ENCODE data around the gene MPP1.
A peak's percentile ranks its signal among the peaks of the same experiment; 100 is the strongest.

The MPP1 gene

DNA sequence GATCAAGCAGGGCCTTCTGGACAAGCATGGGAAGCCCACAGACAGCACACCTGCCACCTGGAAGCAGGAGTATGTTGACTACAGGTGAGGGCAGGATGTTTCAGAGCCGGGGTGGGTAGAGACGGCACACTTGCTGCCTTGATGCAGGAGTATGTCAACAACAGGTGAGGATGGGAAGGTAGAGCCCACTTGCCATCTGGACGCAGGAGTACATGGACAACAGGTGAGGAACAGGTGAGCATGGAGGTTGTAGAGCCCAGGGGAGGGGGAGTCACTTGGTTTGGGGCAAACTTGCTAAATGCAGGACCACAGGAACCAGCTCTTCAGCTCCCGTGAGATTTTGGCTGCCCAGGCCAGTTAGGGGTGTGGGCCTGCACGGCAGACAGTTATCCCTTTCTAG lies 30.7 kb downstream of the MPP1 start:
- H2BK12ac ChIP-seq (ENCODE audit: low read length): no peak overlapping the region
- WGBS, 2 donors (ENCODE audit: extremely low coverage in 2 of 2, insufficient read length in 2 of 2, insufficient replicate concordance in 1 of 2): no CpG with 5 or more reads among the region's 5 CpGs
- H2BK120ac ChIP-seq (ENCODE audit: low read depth, low read length): no peak overlapping the region
- no peak overlapping the region for H3K27ac ChIP-seq (replicated peaks; ENCODE audit: low read length)
- H3K9ac ChIP-seq (ENCODE audit: low read depth, low read length, poor library complexity): no peak overlapping the region
- H4K91ac ChIP-seq (ENCODE audit: low read depth, low read length, poor library complexity): no peak overlapping the region
- no peak overlapping the region for H2AFZ ChIP-seq (ENCODE audit: low read length)
- H3K27me3 ChIP-seq (ENCODE audit: control insufficient read depth in 3 of 3, insufficient read depth in 3 of 3, low read depth in 1 of 3, low read length in 3 of 3): no peaks in the 10 kb centered on the region
- no peak overlapping the region for H3K4me2 ChIP-seq (ENCODE audit: insufficient read depth, low read length, poor library complexity, severe bottlenecking)
- H4K8ac ChIP-seq (ENCODE audit: low read depth, low read length): no peak overlapping the region
- H3K4me3 ChIP-seq (ENCODE audit: low read length in 2 of 2): no peak overlapping the region
- H2AK5ac ChIP-seq (ENCODE audit: low read depth, low read length): no peak overlapping the region
- H3K14ac ChIP-seq (ENCODE audit: low read length): no peak overlapping the region
- H3K9me3 ChIP-seq (replicated peaks in 1 of 2; ENCODE audit: control insufficient read depth in 2 of 2, insufficient read depth in 1 of 2, low read depth in 1 of 2, low read length in 2 of 2): peaks cover 0 to 8% of the 10 kb centered on the region in 2 donors
- H3K4ac ChIP-seq (ENCODE audit: low read length): no peak overlapping the region
- no peak for DNase-seq (ENCODE audit: low spot score)
- no peak overlapping the region for H2BK15ac ChIP-seq (ENCODE audit: low read length)
- no peak overlapping the region for H2BK5ac ChIP-seq (ENCODE audit: low read length)
- no peaks in the 10 kb centered on the region for H3K4me1 ChIP-seq (ENCODE audit: control insufficient read depth in 2 of 2, insufficient read depth in 1 of 2, low read depth in 1 of 2, low read length in 2 of 2)
- peaks cover 30 to 76% of the 10 kb centered on the region in 2 donors for H3K36me3 ChIP-seq (replicated peaks in 1 of 2; ENCODE audit: control insufficient read depth in 2 of 2, insufficient read depth in 2 of 2, low read length in 2 of 2)
- H3K18ac ChIP-seq (ENCODE audit: low read length): no peak overlapping the region
- no peak overlapping the region for H3K23ac ChIP-seq (ENCODE audit: low read depth, low read length, poor library complexity)
- H3K79me1 ChIP-seq (ENCODE audit: low read depth, low read length): peaks cover 4% of the 10 kb centered on the region

DNA sequence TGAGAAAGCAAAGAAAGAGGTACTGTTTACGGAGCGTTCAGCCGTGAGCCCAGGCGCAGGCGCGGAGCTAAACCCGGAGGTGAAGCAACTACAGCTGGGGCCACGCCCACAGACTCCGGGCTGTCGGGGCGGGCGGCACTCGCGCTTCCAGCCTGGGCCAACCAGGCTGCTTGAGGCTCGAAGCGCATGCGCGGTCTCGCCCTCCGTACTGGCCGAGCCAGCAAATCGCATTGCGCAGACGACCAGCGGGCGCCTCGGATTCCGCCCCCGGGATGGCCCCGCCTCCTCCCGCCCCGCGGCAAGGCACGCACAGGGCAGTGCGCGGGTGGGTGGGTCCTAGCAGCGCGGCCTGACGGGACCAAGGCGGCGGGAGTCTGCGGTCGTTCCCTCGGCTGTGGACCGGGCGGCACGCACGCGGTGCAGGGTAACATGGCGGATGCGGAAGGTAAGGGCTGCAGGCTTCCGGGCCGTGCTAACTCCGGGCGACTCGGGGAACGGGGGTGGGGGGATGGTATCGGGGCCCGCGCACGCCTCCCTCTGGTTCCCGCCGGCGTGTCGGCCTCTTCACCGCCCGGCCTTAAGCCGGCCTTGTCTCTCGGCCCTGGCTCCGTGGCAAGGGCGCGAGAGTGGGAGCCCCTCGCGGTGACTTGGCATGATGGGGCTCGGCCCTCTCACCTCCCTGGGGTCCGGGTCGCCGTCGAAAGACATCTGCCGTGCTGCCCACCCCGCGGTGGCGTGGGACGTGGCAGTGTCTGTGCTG lies 42.6 kb downstream of the MPP1 start, which contains the start of gene DKC1:
TSS of gene DKC1 (plus strand) at position 328 of the 760 bp plus-strand sequence. CDS start at position 430, 102 bp downstream.
- Histone ChIP-seq H2BK12ac (ENCODE audit: low read length) (no peak within 1 kb of the TSS), H2BK5ac (ENCODE audit: low read length) (no peak within 1 kb of the TSS), H3K79me1 (ENCODE audit: low read depth, low read length) (no peaks in the 10 kb centered on the region), H3K23ac (ENCODE audit: low read depth, low read length, poor library complexity) (peak within 1 kb of the TSS; percentile 10), H3K14ac (ENCODE audit: low read length) (no peak within 1 kb of the TSS), H3K4ac (ENCODE audit: low read length) (no peak within 1 kb of the TSS), H2AFZ (ENCODE audit: low read length) (peak within 1 kb of the TSS; percentile 69), H3K4me2 (ENCODE audit: insufficient read depth, low read length, poor library complexity, severe bottlenecking) (peak within 1 kb of the TSS; percentile 52), H3K36me3 (replicated peaks in 1 of 2; ENCODE audit: control insufficient read depth in 2 of 2, insufficient read depth in 2 of 2, low read length in 2 of 2) (peaks cover 19 to 32% of the 10 kb centered on the region in 2 donors), H4K8ac (ENCODE audit: low read depth, low read length) (no peak within 1 kb of the TSS), H3K9ac (ENCODE audit: low read depth, low read length, poor library complexity) (peak within 1 kb of the TSS; percentile 84), H3K18ac (ENCODE audit: low read length) (peak within 1 kb of the TSS; percentile 80), H2AK5ac (ENCODE audit: low read depth, low read length) (no peak within 1 kb of the TSS), H2BK15ac (ENCODE audit: low read length) (no peak within 1 kb of the TSS), H3K9me3 (replicated peaks in 1 of 2; ENCODE audit: control insufficient read depth in 2 of 2, insufficient read depth in 1 of 2, low read depth in 1 of 2, low read length in 2 of 2) (no peaks in the 10 kb centered on the region), H2BK120ac (ENCODE audit: low read depth, low read length) (no peak within 1 kb of the TSS), H3K27me3 (ENCODE audit: control insufficient read depth in 3 of 3, insufficient read depth in 3 of 3, low read depth in 1 of 3, low read length in 3 of 3) (peaks cover 0 to 32% (median 0%) of the 10 kb centered on the region in 3 experiments), H3K27ac (replicated peaks; ENCODE audit: low read length) (peak within 1 kb of the TSS; percentile 65), H3K4me3 (ENCODE audit: low read length in 2 of 2) (peak within 1 kb of the TSS; percentile 62 to 96), H3K4me1 (ENCODE audit: control insufficient read depth in 2 of 2, insufficient read depth in 1 of 2, low read depth in 1 of 2, low read length in 2 of 2) (peaks cover 0 to 5% of the 10 kb centered on the region in 2 donors), H4K91ac (ENCODE audit: low read depth, low read length, poor library complexity) (no peak within 1 kb of the TSS)
- peak; percentile 91 for DNase-seq (ENCODE audit: low spot score)
- no CpG with 5 or more reads among the region's 84 CpGs for WGBS, 2 donors (ENCODE audit: extremely low coverage in 2 of 2, insufficient read length in 2 of 2, insufficient replicate concordance in 1 of 2)

DNA sequence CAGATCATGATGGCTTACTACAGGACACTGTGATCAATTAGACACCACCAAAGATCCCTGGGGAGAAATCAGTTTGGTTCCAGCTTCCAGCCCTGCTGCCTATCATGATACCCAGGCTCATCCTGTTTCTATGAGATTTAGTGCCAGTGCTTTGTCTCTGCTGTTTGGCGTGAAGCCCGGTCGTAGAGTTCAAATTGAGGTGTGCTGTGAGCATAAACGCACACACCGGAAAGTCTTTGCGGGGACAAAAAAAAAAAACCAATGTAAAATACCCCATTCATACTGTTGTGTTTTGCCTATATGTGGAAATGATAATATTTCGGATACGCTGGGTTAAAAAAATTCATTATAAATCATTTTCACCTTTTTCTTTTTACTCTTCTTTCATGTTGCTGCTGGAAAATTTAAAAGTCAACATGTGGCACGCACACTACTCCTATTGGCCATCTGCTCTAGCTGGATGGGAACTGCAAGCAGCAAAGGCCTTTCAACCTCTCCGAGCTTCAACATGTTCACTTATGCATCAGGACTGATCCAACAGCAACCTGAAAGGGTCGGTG lies 43.2 kb downstream of the MPP1 start:
- Histone ChIP-seq H3K18ac (ENCODE audit: low read length) (no peak overlapping the region), H2BK120ac (ENCODE audit: low read depth, low read length) (no peak overlapping the region), H3K79me1 (ENCODE audit: low read depth, low read length) (no peaks in the 10 kb centered on the region), H3K27me3 (ENCODE audit: control insufficient read depth in 3 of 3, insufficient read depth in 3 of 3, low read depth in 1 of 3, low read length in 3 of 3) (peaks cover 0 to 33% (median 0%) of the 10 kb centered on the region in 3 experiments), H2AFZ (ENCODE audit: low read length) (peak overlapping the region; percentile 69), H2BK15ac (ENCODE audit: low read length) (no peak overlapping the region), H3K4me2 (ENCODE audit: insufficient read depth, low read length, poor library complexity, severe bottlenecking) (peak overlapping the region; percentile 21), H3K4me1 (ENCODE audit: control insufficient read depth in 2 of 2, insufficient read depth in 1 of 2, low read depth in 1 of 2, low read length in 2 of 2) (peaks cover 0 to 5% of the 10 kb centered on the region in 2 donors), H3K23ac (ENCODE audit: low read depth, low read length, poor library complexity) (no peak overlapping the region), H3K4me3 (ENCODE audit: low read length in 2 of 2) (peak overlapping the region; percentile 62 to 77), H3K4ac (ENCODE audit: low read length) (no peak overlapping the region), H3K14ac (ENCODE audit: low read length) (no peak overlapping the region), H3K9me3 (replicated peaks in 1 of 2; ENCODE audit: control insufficient read depth in 2 of 2, insufficient read depth in 1 of 2, low read depth in 1 of 2, low read length in 2 of 2) (no peaks in the 10 kb centered on the region), H2BK12ac (ENCODE audit: low read length) (no peak overlapping the region), H4K8ac (ENCODE audit: low read depth, low read length) (no peak overlapping the region), H3K9ac (ENCODE audit: low read depth, low read length, poor library complexity) (no peak overlapping the region), H2BK5ac (ENCODE audit: low read length) (no peak overlapping the region), H2AK5ac (ENCODE audit: low read depth, low read length) (no peak overlapping the region), H4K91ac (ENCODE audit: low read depth, low read length, poor library complexity) (no peak overlapping the region), H3K36me3 (replicated peaks in 1 of 2; ENCODE audit: control insufficient read depth in 2 of 2, insufficient read depth in 2 of 2, low read length in 2 of 2) (peaks cover 18 to 27% of the 10 kb centered on the region in 2 donors), H3K27ac (replicated peaks; ENCODE audit: low read length) (peak overlapping the region; percentile 65)
- DNase-seq (ENCODE audit: low spot score): no peak
- WGBS, 2 donors (ENCODE audit: extremely low coverage in 2 of 2, insufficient read length in 2 of 2, insufficient replicate concordance in 1 of 2): no CpG with 5 or more reads among the region's 11 CpGs

DNA sequence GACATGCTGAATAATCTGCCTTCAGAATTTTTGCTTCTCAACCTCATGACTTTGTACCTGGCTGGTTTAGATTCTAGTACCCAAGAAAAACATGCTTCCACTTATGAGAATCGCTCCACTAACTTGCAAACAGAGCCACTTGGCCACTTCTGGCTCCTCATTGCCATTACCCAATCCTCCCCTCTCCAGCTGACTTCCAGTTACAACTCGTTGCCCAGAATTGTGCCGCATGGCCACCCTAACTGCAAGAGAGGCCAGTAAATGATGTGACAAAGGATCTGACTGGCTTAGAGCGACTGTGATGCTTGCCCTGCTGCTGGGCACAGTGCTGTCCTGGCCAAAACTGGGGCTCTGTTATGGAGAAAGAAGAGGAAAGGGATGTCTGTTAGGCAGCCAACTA lies 46.6 kb downstream of the MPP1 start:
- no peak overlapping the region for H4K8ac ChIP-seq (ENCODE audit: low read depth, low read length)
- peaks cover 0 to 38% (median 0%) of the 10 kb centered on the region in 3 experiments for H3K27me3 ChIP-seq (ENCODE audit: control insufficient read depth in 3 of 3, insufficient read depth in 3 of 3, low read depth in 1 of 3, low read length in 3 of 3)
- H2BK120ac ChIP-seq (ENCODE audit: low read depth, low read length): no peak overlapping the region
- H3K79me1 ChIP-seq (ENCODE audit: low read depth, low read length): no peaks in the 10 kb centered on the region
- no peak overlapping the region for H2BK5ac ChIP-seq (ENCODE audit: low read length)
- no peaks in the 10 kb centered on the region for H3K9me3 ChIP-seq (replicated peaks in 1 of 2; ENCODE audit: control insufficient read depth in 2 of 2, insufficient read depth in 1 of 2, low read depth in 1 of 2, low read length in 2 of 2)
- H2BK12ac ChIP-seq (ENCODE audit: low read length): no peak overlapping the region
- no peak overlapping the region for H2BK15ac ChIP-seq (ENCODE audit: low read length)
- H2AFZ ChIP-seq (ENCODE audit: low read length): no peak overlapping the region
- no peak overlapping the region for H3K18ac ChIP-seq (ENCODE audit: low read length)
- H3K4me3 ChIP-seq (ENCODE audit: low read length in 2 of 2): no peak overlapping the region
- H3K14ac ChIP-seq (ENCODE audit: low read length): no peak overlapping the region
- no peak overlapping the region for H3K27ac ChIP-seq (replicated peaks; ENCODE audit: low read length)
- no peak overlapping the region for H2AK5ac ChIP-seq (ENCODE audit: low read depth, low read length)
- H3K4me2 ChIP-seq (ENCODE audit: insufficient read depth, low read length, poor library complexity, severe bottlenecking): no peak overlapping the region
- H3K9ac ChIP-seq (ENCODE audit: low read depth, low read length, poor library complexity): no peak overlapping the region
- H3K4ac ChIP-seq (ENCODE audit: low read length): no peak overlapping the region
- WGBS, 2 donors (ENCODE audit: extremely low coverage in 2 of 2, insufficient read length in 2 of 2, insufficient replicate concordance in 1 of 2): no CpG with 5 or more reads among the region's 4 CpGs
- DNase-seq (ENCODE audit: low spot score): no peak
- peaks cover 0 to 5% of the 10 kb centered on the region in 2 donors for H3K4me1 ChIP-seq (ENCODE audit: control insufficient read depth in 2 of 2, insufficient read depth in 1 of 2, low read depth in 1 of 2, low read length in 2 of 2)
- H3K23ac ChIP-seq (ENCODE audit: low read depth, low read length, poor library complexity): no peak overlapping the region
- no peaks in the 10 kb centered on the region for H3K36me3 ChIP-seq (replicated peaks in 1 of 2; ENCODE audit: control insufficient read depth in 2 of 2, insufficient read depth in 2 of 2, low read length in 2 of 2)
- H4K91ac ChIP-seq (ENCODE audit: low read depth, low read length, poor library complexity): no peak overlapping the region

All from neuronal stem cell (in vitro differentiated cells).